GM23248 (cell line): Measurements from ENCODE around the gene KLRC3.

Experiments
- EZH2 ChIP-seq: fragments of 200-600 bp; sonication (generic); IDR thresholded peaks from 2 replicates; pipeline ENCODE4 v1.6.1; 2018; ENCODE audit warnings: antibody characterized with exemption, mild to moderate bottlenecking; ENCODE audit not compliant: insufficient read depth, poor library complexity, severe bottlenecking
- EZH2phosphoT487 ChIP-seq: fragments of 200-600 bp; sonication (generic); IDR thresholded peaks from 2 replicates; pipeline ENCODE4 v1.6.1; 2018; ENCODE audit warnings: antibody characterized with exemption, moderate library complexity, mild to moderate bottlenecking, low read depth; ENCODE audit not compliant: insufficient read depth

DNA sequence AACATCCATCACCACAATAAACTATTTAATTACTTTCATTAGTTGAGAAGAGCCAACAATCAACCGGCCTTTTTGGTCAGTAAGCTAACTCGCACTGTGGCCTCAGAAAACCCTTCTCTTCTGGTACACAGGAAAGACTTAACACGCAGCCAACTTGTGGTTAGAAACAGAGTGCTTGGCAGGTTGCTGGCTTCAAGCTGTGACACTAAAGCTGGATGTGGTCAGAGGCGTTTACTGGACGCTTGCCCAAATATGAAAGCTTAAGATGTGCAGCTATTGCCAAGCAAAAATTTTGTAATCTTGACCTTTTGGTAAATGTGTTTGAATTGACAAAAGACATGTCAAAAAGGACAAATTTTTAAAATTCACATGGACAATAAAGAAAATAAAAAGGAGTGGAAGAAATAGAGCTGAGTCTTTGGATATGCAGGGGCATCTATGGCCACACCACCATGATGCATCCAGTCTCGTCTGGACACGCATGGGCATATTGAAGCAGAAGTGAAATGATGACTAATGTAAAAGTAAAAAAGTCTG lies 27.9 kb downstream of the KLRC3 start:
- no peak for TF ChIP-seq EZH2
- TF ChIP-seq EZH2phosphoT487 = no peak
